Esophagus squamous epithelium (tissue), 4 donors: ENCODE measurements around the gene SOSTDC1.

Experiments used
- CTCF ChIP-seq, 6 experiments: fragments of 450-650 bp in 4 of 6; fragments of 200-600 bp in 2 of 6; sonication (generic) in 2 of 6; IDR thresholded peaks; one replicate each; pipeline ENCODE4 v1.5.1; 2016 to 2019; ENCODE audit warnings: antibody characterized with exemption in 6 of 6, mild to moderate bottlenecking in 4 of 6, moderate library complexity in 4 of 6
- POLR2A ChIP-seq, 4 donors: fragments of 450-650 bp; IDR thresholded peaks; one replicate each; pipeline ENCODE4 v1.6.1; 2017; ENCODE audit warnings: antibody characterized with exemption in 4 of 4, mild to moderate bottlenecking in 4 of 4, moderate library complexity in 3 of 4

- no peak for TF ChIP-seq CTCF (IDR thresholded peaks at IDR 0.05)
- no peak for TF ChIP-seq POLR2A (IDR thresholded peaks at IDR 0.05)
These were observed 43.5 kb downstream of the SOSTDC1 start for GRCh38 chr7:16422103-16422435.
